ENCODE measurements around the gene LKAAEAR1. TPM values are rescaled to one million over a fixed set of nuclear protein-coding genes. Genes with fewer than 3 reads are reported as not detected.
A peak's percentile ranks its signal among the peaks of the same experiment; 100 is the strongest.

LKAAEAR1 gene
- total and polyA plus RNA-seq, 2 of the 13 experiments (the other 11 are each of a cell fraction or from before 2014, with no cell fraction given): not detected

DNA sequence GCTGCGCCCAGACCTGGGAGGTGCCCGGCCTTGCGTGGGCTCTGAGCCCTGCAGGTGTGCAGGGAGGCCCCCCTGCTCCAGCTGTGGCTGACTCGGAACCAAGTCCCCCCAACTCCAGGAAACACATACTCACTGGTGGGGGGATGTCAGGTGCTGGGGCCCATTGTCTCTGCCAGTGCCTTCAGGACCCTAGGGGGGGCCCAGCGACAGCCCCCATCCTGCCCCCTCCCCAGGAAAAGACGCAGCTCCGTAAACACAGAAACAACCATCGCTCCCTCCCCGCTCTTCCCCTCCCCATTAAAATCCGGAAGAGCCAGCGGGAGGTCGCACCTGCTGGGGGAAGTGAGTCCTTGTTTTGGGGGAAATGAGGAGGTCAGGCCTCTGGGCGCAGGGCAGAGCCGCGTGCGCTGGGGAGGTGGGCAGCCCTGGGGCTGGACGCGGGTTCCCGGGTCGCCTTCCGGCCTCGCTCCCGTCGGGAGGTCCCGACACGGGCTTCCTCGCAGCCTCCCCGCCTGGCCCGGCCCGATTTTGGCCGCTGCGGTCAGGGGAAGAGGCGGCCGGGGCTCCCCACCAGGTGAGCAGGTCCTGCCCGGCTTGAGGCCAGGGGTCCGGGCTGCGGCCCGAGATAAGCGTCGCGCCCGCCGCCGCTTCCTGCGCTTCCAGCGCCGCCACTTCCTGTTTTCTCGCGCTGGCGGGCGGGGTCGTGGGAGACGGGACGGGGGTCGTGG lies 42.0 kb downstream of the LKAAEAR1 start (continued):
- TF ChIP-seq, protein P1, sequence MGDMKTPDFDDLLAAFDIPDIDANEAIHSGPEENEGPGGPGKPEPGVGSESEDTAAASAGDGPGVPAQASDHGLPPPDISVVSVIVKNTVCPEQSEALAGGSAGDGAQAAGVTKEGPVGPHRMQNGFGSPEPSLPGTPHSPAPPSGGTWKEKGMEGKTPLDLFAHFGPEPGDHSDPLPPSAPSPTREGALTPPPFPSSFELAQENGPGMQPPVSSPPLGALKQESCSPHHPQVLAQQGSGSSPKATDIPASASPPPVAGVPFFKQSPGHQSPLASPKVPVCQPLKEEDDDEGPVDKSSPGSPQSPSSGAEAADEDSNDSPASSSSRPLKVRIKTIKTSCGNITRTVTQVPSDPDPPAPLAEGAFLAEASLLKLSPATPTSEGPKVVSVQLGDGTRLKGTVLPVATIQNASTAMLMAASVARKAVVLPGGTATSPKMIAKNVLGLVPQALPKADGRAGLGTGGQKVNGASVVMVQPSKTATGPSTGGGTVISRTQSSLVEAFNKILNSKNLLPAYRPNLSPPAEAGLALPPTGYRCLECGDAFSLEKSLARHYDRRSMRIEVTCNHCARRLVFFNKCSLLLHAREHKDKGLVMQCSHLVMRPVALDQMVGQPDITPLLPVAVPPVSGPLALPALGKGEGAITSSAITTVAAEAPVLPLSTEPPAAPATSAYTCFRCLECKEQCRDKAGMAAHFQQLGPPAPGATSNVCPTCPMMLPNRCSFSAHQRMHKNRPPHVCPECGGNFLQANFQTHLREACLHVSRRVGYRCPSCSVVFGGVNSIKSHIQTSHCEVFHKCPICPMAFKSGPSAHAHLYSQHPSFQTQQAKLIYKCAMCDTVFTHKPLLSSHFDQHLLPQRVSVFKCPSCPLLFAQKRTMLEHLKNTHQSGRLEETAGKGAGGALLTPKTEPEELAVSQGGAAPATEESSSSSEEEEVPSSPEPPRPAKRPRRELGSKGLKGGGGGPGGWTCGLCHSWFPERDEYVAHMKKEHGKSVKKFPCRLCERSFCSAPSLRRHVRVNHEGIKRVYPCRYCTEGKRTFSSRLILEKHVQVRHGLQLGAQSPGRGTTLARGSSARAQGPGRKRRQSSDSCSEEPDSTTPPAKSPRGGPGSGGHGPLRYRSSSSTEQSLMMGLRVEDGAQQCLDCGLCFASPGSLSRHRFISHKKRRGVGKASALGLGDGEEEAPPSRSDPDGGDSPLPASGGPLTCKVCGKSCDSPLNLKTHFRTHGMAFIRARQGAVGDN (CRISPR knock-in tag; IDR thresholded peaks at IDR 0.05): peak; percentile 91
- 0 out of 2 replicates have a peak, but pooled peaks have one; percentile 28 for TF ChIP-seq KLF15 (CRISPR knock-in tag; IDR thresholded peaks at IDR 0.05; ENCODE audit: borderline replicate concordance)
- peak; percentile 71 for TF ChIP-seq ZC3H13 (CRISPR knock-in tag; IDR thresholded peaks at IDR 0.05)
- TF ChIP-seq ISX (CRISPR knock-in tag; conservative IDR thresholded peaks at IDR 0.05): no peak
- TF ChIP-seq MNT (IDR thresholded peaks at IDR 0.05): no peak
- peak; percentile 99 for TF ChIP-seq AGO2 (optimal IDR thresholded peaks at IDR 0.05; ENCODE audit: low read depth, low read length)
- no peak for TF ChIP-seq ZKSCAN5 (CRISPR knock-in tag; IDR thresholded peaks at IDR 0.05)
- TF ChIP-seq SYNCRIP (IDR thresholded peaks at IDR 0.05; ENCODE audit: insufficient read depth, low read depth, low read length): no peak
- TF ChIP-seq, protein P2, sequence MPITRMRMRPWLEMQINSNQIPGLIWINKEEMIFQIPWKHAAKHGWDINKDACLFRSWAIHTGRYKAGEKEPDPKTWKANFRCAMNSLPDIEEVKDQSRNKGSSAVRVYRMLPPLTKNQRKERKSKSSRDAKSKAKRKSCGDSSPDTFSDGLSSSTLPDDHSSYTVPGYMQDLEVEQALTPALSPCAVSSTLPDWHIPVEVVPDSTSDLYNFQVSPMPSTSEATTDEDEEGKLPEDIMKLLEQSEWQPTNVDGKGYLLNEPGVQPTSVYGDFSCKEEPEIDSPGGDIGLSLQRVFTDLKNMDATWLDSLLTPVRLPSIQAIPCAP (CRISPR knock-in tag; IDR thresholded peaks at IDR 0.05; ENCODE audit: low read depth): peak; percentile 67; the same call in 1 of the 2 replicates
- TF ChIP-seq HNF4G (IDR thresholded peaks at IDR 0.05; ENCODE audit: borderline replicate concordance, low read depth, low read length): no peak
- TF ChIP-seq HNF4G (CRISPR knock-in tag; IDR thresholded peaks at IDR 0.05; ENCODE audit: borderline replicate concordance, low read depth): peak; percentile 56
- TF ChIP-seq ZNF276 (CRISPR knock-in tag; IDR thresholded peaks at IDR 0.05; ENCODE audit: low read depth): peak; percentile 93; the same call in 1 of the 2 replicates
- TF ChIP-seq SCMH1 (CRISPR knock-in tag; IDR thresholded peaks at IDR 0.05; ENCODE audit: borderline replicate concordance): no peak
- peak; percentile 29; the same call in 1 of the 2 replicates for TF ChIP-seq ZNF281 (CRISPR knock-in tag; IDR thresholded peaks at IDR 0.05; ENCODE audit: borderline replicate concordance)
- TF ChIP-seq ETV6 (CRISPR knock-in tag; conservative IDR thresholded peaks at IDR 0.05): peak; percentile 50
- TF ChIP-seq ZNF496 (CRISPR knock-in tag; IDR thresholded peaks at IDR 0.05; ENCODE audit: insufficient replicate concordance): no peak

Measured in HepG2 (cell line).